ENCODE data around the gene ZNF44.
"Not testable (repeated sequence)": the region's sequence is repeated elsewhere in the genome, so short reads cannot be mapped to it uniquely, and the experiment has no call there.

The ZNF44 gene

DNA sequence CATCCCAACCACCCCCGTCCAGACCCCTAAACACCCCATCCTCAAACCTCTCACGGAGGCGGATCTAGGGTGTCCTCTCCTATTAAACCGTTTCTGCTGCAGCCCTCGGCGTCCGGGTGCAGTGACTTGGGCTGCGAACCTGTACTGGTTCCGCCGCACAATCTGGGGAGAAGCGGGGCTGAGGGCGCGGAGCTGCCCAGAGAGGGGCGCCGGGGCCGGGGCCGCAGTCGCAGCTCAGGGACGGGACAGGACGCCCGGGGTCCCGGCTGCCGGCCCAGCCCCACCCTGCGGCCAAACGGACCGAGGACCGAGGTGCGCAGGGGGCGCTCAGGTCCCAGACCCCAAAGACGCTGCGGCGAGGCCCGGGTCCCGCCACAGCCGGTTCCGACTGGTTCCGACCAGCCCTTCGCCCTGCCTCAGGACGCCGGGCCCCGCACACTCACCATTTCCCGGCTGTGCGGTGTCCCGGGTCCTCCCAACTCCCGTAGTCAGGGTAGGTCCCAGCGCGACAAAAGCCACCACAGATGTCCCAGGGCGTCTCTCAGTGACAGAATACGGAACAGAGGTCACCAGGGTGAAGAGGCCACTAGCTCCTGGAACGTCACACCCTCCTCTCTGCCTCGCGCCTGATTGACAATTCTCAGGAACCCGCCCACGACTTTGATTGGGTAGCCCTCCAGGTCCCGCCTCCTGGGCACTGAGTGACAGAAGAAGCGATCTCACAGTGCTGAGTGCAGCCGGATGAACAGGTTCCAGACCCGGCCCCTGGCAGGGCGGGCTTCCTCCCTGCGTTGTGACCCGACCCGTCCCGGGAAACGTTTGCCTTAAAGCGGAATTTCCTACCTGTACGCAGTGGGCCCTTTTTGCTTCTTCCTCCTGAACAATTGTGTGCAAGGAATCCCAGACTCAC, at the start of gene ZNF44:
Gene ZNF44 (minus strand): TSS at position 635 of the 910 bp plus-strand sequence. CDS start 189 bp downstream, at position 446.
- DNase-seq (ENCODE audit: insufficient read length, low spot score): peak; percentile 89
- FAIRE-seq: peak; percentile 96

DNA sequence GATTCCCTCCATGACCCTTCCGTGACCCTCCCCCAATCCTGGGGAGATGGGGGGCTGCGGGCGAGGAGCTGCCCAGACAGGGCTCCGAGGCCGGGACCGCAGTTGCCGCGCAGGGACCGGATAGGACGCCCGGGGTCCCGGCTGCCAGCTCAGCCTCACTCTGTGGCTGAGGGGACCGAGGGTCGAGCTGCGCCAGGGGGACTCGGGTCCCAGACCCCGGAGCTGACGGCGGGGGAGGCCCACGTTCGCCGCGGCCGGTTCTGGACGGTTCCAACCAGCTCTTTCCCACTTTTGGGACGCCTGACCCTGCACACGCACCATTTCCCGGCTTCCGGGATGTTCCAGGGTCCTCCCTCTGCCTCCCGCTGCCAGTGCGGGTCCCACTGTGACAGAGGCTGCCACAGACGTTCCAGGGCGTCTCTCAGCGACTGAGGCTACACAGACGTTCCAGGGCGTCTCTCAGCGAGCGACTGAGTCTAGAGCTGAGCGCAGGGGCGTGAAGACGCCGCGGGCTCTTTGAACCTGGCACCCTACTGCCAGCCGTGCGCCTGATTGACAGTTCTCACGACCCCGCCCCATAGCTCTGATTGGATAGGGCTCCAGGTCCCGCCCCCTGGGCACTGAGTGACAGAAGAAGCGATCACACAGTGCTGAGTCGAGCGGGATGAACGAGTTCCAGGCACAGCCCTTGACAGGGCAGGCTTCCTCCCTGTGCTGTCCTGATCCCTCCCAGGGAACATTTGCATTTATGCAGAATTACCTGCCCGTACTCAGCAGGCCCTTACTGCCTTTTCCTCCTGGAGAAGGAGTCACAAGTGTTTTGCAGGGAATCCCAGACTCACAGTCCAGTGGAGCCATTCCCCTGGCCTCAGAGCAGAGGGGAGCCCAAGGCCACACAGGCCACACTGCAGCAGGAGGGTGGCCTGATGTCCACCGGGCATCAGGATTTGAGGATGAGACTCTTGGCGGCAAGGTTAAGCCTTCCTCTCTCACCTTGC, 38.8 kb upstream of the ZNF44 start, which contains the start of gene ZNF563:
Gene ZNF563 (minus strand): TSS at position 472 of the 998 bp plus-strand sequence. CDS start 151 bp downstream, at position 321.
- peak; percentile 98 for FAIRE-seq
- DNase-seq (ENCODE audit: insufficient read length, low spot score): peak; percentile 81

DNA sequence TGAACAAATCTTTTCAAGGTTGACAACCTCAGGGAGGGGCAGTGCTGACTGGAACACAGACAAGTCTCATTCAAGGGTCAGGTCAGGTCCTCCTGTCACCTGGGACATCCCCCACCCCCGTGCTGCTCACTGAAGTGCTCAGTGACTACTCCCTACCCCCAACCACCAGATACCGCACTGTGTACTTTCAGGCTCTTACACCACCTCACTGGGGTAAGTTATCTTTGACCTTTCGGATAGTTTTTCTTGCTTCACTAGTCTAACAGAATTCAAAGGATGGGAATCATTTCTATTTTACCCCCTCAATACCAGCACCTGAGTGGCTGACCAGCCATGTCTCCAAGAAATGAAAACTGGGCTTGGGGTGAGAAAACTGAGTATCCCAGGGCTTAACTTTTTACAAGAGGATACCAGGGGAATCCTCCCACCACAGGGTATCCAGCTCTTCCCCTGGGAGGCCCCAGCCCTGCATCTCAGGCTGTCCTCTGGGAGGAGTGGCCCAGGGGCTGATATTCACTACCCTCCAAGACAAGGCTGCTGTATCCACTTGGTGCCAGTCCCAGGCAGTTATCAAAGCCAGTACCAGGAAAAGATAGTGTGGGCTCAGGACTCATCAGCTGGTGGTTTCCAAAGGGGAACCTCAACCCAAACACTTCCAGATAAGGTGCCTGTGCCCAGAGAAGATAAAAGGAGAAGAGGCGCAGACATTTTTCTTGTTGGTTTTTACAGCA, 36.7 kb upstream of the ZNF44 start:
- FAIRE-seq: peak; percentile 95
- peak; percentile 46 for DNase-seq (ENCODE audit: insufficient read length, low spot score)

DNA sequence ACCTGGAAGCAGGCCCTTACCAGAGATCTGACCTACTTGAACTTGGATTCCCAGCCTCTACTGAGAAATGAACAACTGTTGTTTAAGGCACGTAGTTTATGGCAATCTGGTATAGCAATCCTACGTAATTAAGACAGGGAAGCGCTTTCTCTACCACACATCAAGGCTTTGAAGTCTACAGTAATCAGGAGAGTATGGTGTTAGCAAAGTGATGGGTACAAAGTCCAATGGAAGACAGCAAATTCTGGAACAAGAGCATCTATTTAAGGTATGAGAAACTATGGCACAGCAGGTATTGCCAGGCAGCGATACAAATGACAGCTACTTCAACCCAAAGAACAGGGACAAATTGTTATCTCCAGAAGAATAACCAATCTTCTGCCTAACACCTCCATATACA, 35.7 kb upstream of the ZNF44 start:
- DNase-seq (ENCODE audit: insufficient read length, low spot score) (no peak), FAIRE-seq (no peak)

DNA sequence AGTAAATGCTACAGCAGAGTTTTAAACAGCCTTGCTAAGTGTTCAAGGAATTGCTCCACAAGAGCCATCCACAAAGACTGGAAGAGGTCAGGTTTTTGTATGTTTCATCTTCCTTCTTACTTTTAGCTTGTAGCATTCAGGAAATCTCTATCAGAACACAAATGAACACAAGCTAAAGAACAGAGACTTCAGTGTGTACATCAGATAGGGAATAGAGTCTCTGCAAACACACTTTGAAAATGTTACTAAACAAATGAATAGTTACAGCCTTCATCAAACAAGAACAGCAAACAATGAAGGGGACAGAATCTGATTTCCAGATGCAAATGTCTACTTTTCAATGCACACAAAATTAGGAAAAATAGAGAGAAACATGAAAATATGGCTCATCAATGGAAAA, 31.0 kb upstream of the ZNF44 start:
- FAIRE-seq (no peak), DNase-seq (ENCODE audit: insufficient read length, low spot score) (no peak)

DNA sequence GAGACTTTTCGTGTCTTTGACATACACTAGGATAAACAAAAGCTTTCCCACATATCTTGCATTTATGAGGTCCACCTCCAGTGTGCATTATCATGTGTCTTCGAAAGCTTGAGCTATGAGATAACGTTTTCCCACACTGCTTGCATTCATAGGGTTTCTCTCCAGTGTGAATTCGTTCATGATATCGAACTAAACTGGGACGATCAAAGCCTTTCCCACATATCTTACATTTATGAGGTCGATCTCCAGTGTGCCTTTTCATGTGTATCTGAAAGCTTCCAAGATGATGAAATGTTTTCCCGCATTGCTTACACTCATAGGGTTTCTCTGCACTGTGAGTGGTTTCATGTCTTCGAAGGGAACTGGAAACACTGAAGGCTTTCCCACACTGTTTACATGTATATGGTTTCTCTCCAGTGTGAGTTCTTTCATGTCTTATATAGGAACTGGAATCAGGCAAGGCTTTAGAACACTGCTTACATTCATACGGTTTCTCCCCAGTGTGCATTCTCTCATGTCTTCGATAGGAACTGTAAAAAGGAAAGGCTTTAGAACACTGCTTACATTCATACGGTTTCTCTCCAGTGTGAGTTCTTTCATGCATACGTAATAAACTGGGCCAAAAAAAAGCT, 24.2 kb upstream of the ZNF44 start:
- DNase-seq (ENCODE audit: insufficient read length, low spot score) (no peak), FAIRE-seq (no peak)

DNA sequence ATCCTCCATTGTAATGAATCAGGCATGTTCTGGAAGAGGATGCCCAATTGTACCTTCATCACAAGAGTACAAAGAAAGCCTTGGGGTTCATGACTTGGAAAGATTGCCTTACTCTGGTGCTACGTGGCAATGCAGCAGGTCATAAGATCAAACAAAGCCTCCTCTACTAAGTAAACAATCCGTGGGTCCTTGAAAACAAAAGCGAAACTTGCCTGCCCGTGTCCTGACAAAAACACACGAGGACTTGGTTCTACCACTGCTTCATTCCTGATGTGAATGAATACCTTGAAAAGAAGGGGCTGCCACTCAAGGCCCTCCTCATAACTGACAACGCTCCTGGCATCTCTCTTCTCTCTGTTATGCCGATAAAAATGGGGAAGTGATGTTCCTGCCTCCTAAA, 19.9 kb upstream of the ZNF44 start:
- FAIRE-seq: no peak
- DNase-seq (ENCODE audit: insufficient read length, low spot score): no peak

DNA sequence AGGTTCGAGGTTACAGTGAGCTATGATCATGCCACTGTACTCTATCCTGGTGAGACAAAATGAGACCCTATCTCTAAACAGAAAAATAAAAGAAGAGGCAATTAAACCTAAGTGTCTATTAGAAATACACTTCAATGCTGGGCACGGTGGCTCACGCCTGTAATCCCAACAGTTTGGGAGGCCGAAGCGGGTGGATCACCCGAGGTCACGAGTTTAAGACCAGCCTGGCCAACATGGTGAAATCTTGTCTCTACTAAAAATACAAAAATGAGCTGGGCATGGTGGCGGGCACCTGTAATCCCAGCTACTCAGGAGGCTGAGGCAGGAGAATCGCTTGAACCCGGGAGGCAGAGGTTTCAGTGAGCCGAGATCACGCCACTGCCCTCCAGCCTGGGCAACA, 14.2 kb upstream of the ZNF44 start:
- DNase-seq (ENCODE audit: insufficient read length, low spot score); FAIRE-seq: not testable (repeated sequence)

DNA sequence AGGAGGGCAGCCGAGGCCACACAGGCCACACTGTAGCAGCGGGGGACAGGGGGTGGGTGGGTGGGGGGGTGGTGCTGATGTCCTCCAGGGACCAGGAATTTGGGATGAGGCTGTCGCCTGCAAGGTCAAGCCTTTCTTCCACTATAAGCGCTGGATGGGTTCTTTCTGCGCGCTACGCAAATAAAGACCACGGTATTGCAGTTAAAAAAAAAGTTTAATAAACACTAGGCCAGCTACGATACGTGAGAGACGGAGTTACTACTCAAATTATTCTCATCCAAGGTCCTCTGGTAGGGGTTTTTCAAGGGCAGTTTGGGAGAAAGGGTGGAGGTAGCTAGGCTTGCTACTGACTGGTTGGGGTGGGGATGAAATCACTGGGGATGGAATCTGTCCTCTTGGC, 508 bp upstream of the ZNF44 start:
- FAIRE-seq: no peak
- DNase-seq (ENCODE audit: insufficient read length, low spot score): no peak

DNA sequence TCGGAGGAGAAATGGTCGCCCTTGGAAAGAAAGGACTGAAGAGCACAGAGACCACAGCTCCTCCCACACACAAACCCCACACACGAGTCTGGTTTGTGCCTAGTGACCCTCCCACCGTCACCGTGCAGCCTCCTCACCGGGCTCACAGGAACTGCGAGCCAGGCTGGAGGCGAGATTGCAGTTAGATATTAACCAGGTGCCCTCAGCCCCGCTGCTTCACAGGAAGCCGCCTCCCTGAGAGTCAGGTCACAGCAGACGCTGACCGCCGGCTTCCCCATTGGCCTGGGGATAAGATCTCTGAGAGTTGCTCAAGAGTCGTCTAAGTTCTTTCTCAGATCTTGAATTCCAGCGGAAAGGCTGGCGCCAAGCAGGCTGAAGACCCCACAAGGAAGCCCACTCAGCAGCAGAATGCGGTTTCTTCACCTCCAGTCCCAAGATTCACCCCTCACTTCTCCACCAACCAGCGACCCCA, 870 bp downstream of the ZNF44 start:
- peak; percentile 93 for FAIRE-seq
- DNase-seq (ENCODE audit: insufficient read length, low spot score): peak; percentile 71

DNA sequence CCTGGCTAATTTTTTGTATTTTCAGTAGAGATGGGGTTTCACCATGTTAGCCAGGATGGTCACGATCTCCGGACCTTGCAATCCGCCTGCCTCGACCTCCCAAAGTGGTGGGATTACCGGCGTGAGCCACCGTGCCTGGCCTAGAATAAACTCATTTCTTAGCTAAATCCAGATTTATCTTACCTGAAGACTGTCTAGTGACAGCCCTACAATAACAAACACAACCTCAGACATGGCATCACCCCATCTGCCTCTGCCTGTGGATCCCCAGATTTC, 5.0 kb downstream of the ZNF44 start:
- no peak for DNase-seq (ENCODE audit: insufficient read length, low spot score)
- no peak for FAIRE-seq

DNA sequence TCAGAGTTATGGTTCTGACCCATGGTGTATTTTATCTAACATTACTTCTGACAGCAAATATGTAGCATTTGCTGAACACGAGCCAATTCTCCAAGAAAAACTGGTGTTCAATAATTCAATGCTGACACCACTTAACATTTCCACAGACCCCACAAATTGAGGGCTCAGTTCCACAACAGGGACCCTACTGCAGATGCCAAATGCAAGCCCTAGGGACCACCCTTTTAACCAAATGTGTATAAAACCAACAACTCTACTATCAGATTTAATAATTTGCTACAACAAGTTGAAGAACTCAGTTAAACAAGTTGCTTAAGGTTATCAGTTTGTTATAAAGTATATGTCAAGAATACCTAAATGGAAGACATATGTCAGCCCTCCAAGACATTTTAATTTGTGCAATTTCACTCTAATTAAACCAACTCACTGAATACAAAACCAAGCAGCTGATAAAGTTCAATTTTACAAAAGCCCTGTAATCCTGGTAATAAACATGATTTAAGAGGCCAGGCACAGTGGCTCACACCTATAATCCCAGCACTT, 6.7 kb downstream of the ZNF44 start:
- FAIRE-seq: no peak
- no peak for DNase-seq (ENCODE audit: insufficient read length, low spot score)

DNA sequence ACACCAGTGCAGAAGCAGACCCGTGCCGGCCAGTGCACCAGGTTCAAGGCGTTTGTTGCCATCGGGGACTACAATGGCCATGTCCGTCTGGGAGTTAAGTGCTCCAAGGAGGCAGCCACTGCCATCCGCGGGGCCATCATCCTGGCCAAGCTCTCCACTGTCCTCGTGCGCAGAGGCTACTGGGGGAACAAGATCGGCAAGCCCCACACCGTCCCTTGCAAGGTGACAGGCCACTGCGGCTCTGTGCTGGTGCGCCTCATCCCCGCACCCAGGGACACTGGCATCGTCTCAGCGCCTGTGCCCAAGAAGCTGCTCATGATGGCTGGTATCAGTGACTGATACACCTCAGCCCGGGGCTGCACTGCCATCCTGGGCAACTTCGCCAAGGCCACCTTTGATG, 10.1 kb downstream of the ZNF44 start:
- FAIRE-seq (no peak), DNase-seq (ENCODE audit: insufficient read length, low spot score) (no peak)

DNA sequence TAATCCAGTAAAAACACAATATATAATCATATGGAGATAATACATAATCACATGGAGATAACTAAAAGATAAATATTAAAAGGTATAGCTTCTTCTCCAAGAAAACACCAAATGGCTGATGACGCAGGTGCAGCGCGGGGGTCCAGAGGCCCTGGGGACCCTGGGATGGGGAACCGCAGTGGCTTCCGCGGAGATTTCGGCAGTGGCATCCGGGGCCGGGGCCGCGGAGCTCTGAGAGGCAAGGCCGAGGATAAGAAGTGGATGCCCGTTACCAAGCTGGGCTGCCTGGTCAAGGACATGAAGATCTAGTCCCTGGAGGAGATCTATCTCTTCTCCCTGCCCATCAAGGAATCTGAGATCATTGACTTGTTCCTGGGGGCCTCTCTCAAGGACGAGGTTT, 10.5 kb downstream of the ZNF44 start:
- FAIRE-seq: no peak

DNA sequence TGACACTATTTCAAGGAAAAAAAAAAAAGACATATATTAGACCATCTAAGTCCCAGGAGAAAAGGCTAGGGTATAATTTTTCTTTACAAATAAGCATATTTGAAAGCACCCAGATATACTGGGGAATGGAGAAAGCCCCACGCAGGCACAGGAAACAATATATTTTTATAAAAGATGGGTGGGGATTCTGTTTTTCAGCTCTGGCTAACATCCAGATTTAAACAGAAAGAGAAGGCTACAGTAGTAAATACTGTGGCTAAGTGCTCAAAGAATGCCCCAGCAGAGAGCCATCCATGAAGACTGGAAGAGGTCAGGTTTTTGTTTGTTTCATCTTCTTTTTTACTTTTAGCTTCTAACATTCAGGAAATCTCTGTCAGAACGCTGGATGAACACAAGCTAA, 16.0 kb downstream of the ZNF44 start:
- DNase-seq (ENCODE audit: insufficient read length, low spot score) (no peak), FAIRE-seq (no peak)

More for the DNA sequence above, 10.5 kb downstream of the ZNF44 start:
- DNase-seq (ENCODE audit: insufficient read length, low spot score): no peak

DNA sequence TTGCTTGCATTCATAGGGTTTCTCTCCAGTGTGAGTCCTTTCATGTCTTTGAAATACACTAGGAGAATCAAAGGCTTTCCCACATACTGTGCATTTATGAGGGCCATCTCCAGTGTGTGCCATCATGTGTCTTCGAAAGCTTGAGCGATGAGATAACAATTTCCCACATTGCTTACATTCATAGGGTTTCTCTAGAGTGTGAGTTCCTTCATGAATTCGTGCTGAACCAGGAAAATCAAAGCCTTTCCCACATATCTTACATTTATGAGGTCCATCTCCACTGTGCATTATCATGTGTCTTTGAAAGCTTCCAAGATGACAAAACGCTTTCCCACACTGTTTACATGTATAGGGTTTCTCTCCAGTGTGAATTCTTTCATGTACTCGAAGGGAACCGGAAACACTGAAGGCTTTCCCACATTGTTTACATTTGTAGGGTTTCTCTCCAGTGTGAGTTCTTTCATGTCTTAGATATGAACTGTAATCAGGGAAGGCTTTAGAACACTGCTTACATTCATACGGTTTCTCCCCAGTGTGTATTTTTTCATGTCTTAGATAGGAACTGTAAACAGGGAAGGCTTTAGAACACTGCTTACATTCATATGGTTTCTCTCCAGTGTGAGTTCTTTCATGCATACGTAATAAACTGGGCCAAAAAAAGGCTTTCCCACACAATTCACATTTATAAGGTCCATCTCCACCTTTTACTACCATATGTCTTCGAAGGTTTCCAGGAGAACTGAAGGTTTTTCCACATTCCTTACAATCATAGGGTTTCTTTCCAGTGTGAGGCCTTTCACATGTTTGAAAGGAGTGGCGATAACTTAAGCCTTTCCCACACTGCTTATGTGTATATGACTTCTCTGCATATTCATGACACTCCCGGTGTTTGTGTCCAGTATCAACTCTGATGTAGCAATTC, 21.4 kb downstream of the ZNF44 start:
- no peak for DNase-seq (ENCODE audit: insufficient read length, low spot score)
- no peak for FAIRE-seq

DNA sequence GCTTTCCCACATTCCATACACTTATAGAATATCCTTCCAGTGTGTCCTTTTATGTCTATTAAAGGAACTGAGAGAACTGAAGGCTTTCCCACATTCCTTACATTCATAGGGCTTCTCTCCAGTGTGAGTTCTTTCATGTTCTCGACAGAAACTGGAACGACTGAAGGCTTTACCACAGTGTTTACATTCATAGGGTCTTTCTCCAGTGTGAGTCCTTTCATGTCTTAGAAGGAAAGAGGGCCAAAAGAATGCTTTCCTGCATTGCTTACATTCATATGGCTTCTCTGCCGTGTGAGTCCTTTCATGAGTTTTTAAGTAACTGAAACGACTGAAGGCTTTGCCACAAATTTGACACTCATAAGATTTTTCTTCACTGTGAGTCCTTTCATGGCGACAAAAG, 22.3 kb downstream of the ZNF44 start:
- DNase-seq (ENCODE audit: insufficient read length, low spot score): no peak
- FAIRE-seq: no peak

DNA sequence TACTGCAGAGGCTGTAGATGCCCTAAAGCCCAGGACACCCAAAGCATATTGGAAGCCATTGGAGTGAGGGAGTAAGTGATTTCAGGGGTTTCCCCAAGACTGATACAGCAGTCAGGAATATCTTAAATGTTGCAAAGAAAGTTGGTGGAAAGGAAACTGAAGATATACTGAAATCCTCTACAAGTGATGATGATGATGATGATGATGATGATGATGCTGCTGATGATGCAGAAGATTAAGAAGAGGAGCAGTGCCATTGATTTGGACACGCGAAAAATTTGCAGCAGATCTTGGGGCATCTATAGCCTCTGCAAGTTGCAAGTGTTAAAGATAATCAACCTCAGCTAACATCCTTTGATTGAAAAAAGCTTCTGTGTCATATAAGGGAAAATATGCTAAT, 23.8 kb downstream of the ZNF44 start:
- no peak for DNase-seq (ENCODE audit: insufficient read length, low spot score)
- FAIRE-seq: no peak
